HCT116 (cell line): ENCODE data around the gene PACS2. TPM values are rescaled to one million over a fixed set of nuclear protein-coding genes. Genes with fewer than 3 reads are reported as not detected.

Experiments
- ATAC-seq: fragments of 200-7000 bp; cut with Tn5 transposase; 2 replicates; pipeline ENCODE4 v1.9.1; 2020; ENCODE audit warnings: mild to moderate bottlenecking, moderate library complexity
- BruUV-seq: library from RNA; stranded (reverse); fragments of 400-500 nt; replicated peaks from 2 replicates; lab custom pipeline; 2021; lab: Mats Ljungman, UMichigan
- CTCF ChIA-PET: fragments of 300-600 bp; sonication (Branson Sonifier 250); formaldehyde crosslinking; loops from one replicate; lab custom pipeline; 2021; ENCODE audit warnings: antibody characterized with exemption; lab: Charles Lee
- POLR2A ChIA-PET: fragments of 300-600, 350-600 bp; sonication (Branson Sonifier 250); formaldehyde crosslinking; loops from one replicate; lab custom pipeline; 2021; ENCODE audit warnings: antibody characterized with exemption; lab: Charles Lee
- RAD21 ChIA-PET, 2 experiments: fragments of 300-600 bp; sonication (Branson Sonifier 250); formaldehyde crosslinking; loops; one replicate each; lab custom pipeline; 2023; ENCODE audit warnings: low total read pairs in 2 of 2; ENCODE audit not compliant: uncharacterized antibody in 2 of 2, unreplicated experiment in 2 of 2, low non-redundant PET in 1 of 2; lab: Charles Lee
- DNase-seq: peaks from one replicate; pipeline ENCODE4 v3.0.0-alpha.2; 2010; ENCODE audit warnings: low read depth, low spot score
- H2AFZ ChIP-seq: fragments of 200-600 bp; shearing (Covaris generic), sonication (generic); 2 replicates; pipeline ENCODE4 v1.6.1; 2017; ENCODE audit warnings: low read depth, mixed run types, mixed read lengths, antibody characterized with exemption, low read length; ENCODE audit not compliant: poor library complexity, severe bottlenecking
- H3K27ac ChIP-seq: 2 replicates; pipeline ENCODE4 v1.5.1; 2012; ENCODE audit warnings: low read depth, low read length
- H3K27me3 ChIP-seq: fragments of 200-600 bp; sonication (generic); 2 replicates; pipeline ENCODE4 v1.6.1; 2016; ENCODE audit warnings: mixed run types, low read length, mixed read lengths; ENCODE audit not compliant: insufficient read depth
- H3K36me3 ChIP-seq, 2 experiments: fragments of 200-500 bp in 1 of 2; fragments of 200-600 bp in 1 of 2; sonication (Bioruptor generic) in 1 of 2; sonication (generic) in 1 of 2; 2 replicates each; pipeline versions ENCODE4 v1.5.1 to v1.6.1; 2014 to 2016; ENCODE audit warnings: low read length in 2 of 2, inconsistent platforms in 1 of 2, mixed read lengths in 1 of 2, mixed run types in 1 of 2; ENCODE audit not compliant: insufficient read depth in 2 of 2, control insufficient read depth in 1 of 2
- H3K4me1 ChIP-seq, 2 experiments: fragments of 200-600 bp in 1 of 2; sonication (generic) in 1 of 2; 2 replicates each; pipeline versions ENCODE4 v1.5.1 to v1.6.1; 2012 to 2017; ENCODE audit warnings: low read length in 2 of 2, inconsistent platforms in 1 of 2, mild to moderate bottlenecking in 1 of 2, mixed read lengths in 1 of 2, mixed run types in 1 of 2, moderate library complexity in 1 of 2; ENCODE audit not compliant: insufficient read depth in 2 of 2, control insufficient read depth in 1 of 2
- H3K4me2 ChIP-seq: fragments of 200-600 bp; sonication (generic); 2 replicates; pipeline ENCODE4 v1.6.1; 2017; ENCODE audit warnings: mixed run types, low read length, mixed read lengths
- H3K4me3 ChIP-seq, 2 experiments: fragments of 200-600 bp in 1 of 2; sonication (generic) in 1 of 2; replicated peaks in 1 of 2; 2 replicates each; pipeline ENCODE4 v1.5.1; 2011 to 2016; ENCODE audit warnings: low read length in 2 of 2, control low read depth in 1 of 2, low read depth in 1 of 2, mild to moderate bottlenecking in 1 of 2, mixed read lengths in 1 of 2, mixed run types in 1 of 2
- H3K79me2 ChIP-seq: fragments of 200-600 bp; sonication (generic); 2 replicates; pipeline ENCODE4 v1.6.1; 2017; ENCODE audit warnings: mild to moderate bottlenecking, mixed run types, low read length, moderate library complexity, mixed read lengths; ENCODE audit not compliant: insufficient read depth
- H3K9ac ChIP-seq: fragments of 200-600 bp; sonication (generic); 2 replicates; pipeline ENCODE4 v1.6.1; 2016; ENCODE audit warnings: low read length, mixed read lengths
- H3K9me2 ChIP-seq: fragments of 200-600 bp; sonication (generic), shearing (Covaris generic); 2 replicates; pipeline ENCODE4 v1.6.1; 2017; ENCODE audit warnings: mixed run types, mild to moderate bottlenecking, moderate library complexity; ENCODE audit not compliant: insufficient read depth
- H3K9me3 ChIP-seq, 2 experiments: fragments of 200-500 bp in 1 of 2; fragments of 200-600 bp in 1 of 2; sonication (Bioruptor generic) in 1 of 2; sonication (generic) in 1 of 2; 2 replicates each; pipeline ENCODE4 v1.6.1; 2014 to 2017; ENCODE audit warnings: low read length in 2 of 2, mixed read lengths in 2 of 2, inconsistent platforms in 1 of 2, low read depth in 1 of 2, mild to moderate bottlenecking in 1 of 2, mixed run types in 1 of 2, moderate library complexity in 1 of 2; ENCODE audit not compliant: control insufficient read depth in 1 of 2, insufficient read depth in 1 of 2
- H4K20me1 ChIP-seq: fragments of 200-600 bp; sonication (generic), shearing (Covaris generic); 2 replicates; pipeline ENCODE4 v1.6.1; 2017; ENCODE audit warnings: mixed run types, mild to moderate bottlenecking, moderate library complexity; ENCODE audit not compliant: insufficient read depth
- CBX3 ChIP-seq: IDR thresholded peaks from 2 replicates; pipeline ENCODE4 v1.6.1; 2012; ENCODE audit warnings: low read depth
- CEBPB ChIP-seq: IDR thresholded peaks from 2 replicates; pipeline ENCODE4 v1.6.1; 2012; ENCODE audit warnings: low read depth
- EGR1 ChIP-seq: IDR thresholded peaks from 2 replicates; pipeline ENCODE4 v1.6.1; 2012; ENCODE audit warnings: low read depth
- ELF1 ChIP-seq: IDR thresholded peaks from 2 replicates; pipeline ENCODE4 v1.6.1; 2012; ENCODE audit warnings: low read depth, borderline replicate concordance
- JUND ChIP-seq: IDR thresholded peaks from 2 replicates; pipeline ENCODE4 v1.6.1; 2012
- POLR2AphosphoS5 ChIP-seq: IDR thresholded peaks from 2 replicates; pipeline ENCODE4 v1.6.1; 2011; ENCODE audit warnings: mild to moderate bottlenecking, low read depth, low read length, moderate library complexity
- RAD21 ChIP-seq: IDR thresholded peaks from 2 replicates; pipeline ENCODE4 v1.6.1; 2012; ENCODE audit warnings: low read depth, mild to moderate bottlenecking
- SIN3A ChIP-seq: IDR thresholded peaks from 2 replicates; pipeline ENCODE4 v1.6.1; 2012; ENCODE audit warnings: low read depth
- SRF ChIP-seq: IDR thresholded peaks from 2 replicates; pipeline ENCODE4 v1.6.1; 2012; ENCODE audit warnings: low read depth
- YY1 ChIP-seq: IDR thresholded peaks from 2 replicates; pipeline ENCODE4 v1.6.1; 2011; ENCODE audit warnings: low read length, low read depth, moderate library complexity, mild to moderate bottlenecking; ENCODE audit not compliant: insufficient replicate concordance; ENCODE audit errors: extremely low read depth
- ZNF274 ChIP-seq: fragments of 200-500 bp; sonication (Bioruptor generic); IDR thresholded peaks from 2 replicates; pipeline ENCODE4 v1.6.1; 2014; ENCODE audit warnings: mild to moderate bottlenecking, low read depth, low read length, inconsistent platforms
- intact Hi-C: fragments of 100-400 bp; cut with micrococcal nuclease; formaldehyde crosslinking; loops from 2 replicates; pipeline ENCODE4 v1.10.0; 2022
- total RNA-seq: library from RNA; stranded (reverse); gene quantifications from one replicate; pipeline ENCODE4 v1.2.1, GENCODE V29; 2021; ENCODE audit not compliant: unreplicated experiment
- TF ChIP-seq, protein P1 (sequence below): IDR thresholded peaks from 2 replicates; pipeline ENCODE4 v1.6.1; 2011; ENCODE audit warnings: mild to moderate bottlenecking, low read length, moderate library complexity; ENCODE audit not compliant: insufficient replicate concordance; ENCODE audit errors: extremely low read depth
- TF ChIP-seq, protein P2 (sequence below): IDR thresholded peaks from 2 replicates; pipeline ENCODE4 v1.6.1; 2012
- TF ChIP-seq, protein P3 (sequence below), 3 experiments: fragments of 200-600 bp in 1 of 3; sonication (generic) in 1 of 3; IDR thresholded peaks in 2 of 3; conservative IDR thresholded peaks in 1 of 3; 2 replicates each; pipeline ENCODE4 v1.5.1; 2012 to 2017; ENCODE audit warnings: low read depth in 2 of 3, low read length in 2 of 3, antibody characterized with exemption in 1 of 3, borderline replicate concordance in 1 of 3, control low read depth in 1 of 3, mild to moderate bottlenecking in 1 of 3, mixed read lengths in 1 of 3, mixed run types in 1 of 3, moderate library complexity in 1 of 3; ENCODE audit not compliant: insufficient read depth in 1 of 3

The PACS2 gene
- total RNA-seq, 1 experiment from 2014 or later = 75.5 TPM

DNA sequence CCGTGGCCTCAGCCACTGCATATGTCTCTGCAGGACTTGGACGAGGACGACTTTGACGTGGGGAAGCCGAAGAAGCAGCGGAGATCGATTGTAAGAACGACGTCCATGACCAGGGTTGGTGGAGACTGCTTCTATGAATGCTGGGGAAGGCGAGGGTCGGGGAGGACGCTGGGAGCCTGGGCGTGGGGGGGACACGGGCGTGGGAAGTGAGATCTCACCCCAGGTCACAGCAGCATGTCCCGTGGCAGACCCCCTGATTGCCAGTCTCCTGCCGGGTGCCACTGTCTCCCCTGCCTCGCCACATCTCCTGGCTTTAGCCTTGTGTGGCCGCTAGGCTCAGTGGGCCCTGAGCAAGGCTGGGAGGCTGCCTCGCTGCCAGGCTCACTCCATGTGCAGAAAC is 53.9 kb downstream of the PACS2 start (continued):
- TF ChIP-seq POLR2AphosphoS5 = no peak
- TF ChIP-seq, protein P1, sequence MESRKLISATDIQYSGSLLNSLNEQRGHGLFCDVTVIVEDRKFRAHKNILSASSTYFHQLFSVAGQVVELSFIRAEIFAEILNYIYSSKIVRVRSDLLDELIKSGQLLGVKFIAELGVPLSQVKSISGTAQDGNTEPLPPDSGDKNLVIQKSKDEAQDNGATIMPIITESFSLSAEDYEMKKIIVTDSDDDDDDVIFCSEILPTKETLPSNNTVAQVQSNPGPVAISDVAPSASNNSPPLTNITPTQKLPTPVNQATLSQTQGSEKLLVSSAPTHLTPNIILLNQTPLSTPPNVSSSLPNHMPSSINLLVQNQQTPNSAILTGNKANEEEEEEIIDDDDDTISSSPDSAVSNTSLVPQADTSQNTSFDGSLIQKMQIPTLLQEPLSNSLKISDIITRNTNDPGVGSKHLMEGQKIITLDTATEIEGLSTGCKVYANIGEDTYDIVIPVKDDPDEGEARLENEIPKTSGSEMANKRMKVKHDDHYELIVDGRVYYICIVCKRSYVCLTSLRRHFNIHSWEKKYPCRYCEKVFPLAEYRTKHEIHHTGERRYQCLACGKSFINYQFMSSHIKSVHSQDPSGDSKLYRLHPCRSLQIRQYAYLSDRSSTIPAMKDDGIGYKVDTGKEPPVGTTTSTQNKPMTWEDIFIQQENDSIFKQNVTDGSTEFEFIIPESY = no peak
- no peak for TF ChIP-seq CBX3

DNA sequence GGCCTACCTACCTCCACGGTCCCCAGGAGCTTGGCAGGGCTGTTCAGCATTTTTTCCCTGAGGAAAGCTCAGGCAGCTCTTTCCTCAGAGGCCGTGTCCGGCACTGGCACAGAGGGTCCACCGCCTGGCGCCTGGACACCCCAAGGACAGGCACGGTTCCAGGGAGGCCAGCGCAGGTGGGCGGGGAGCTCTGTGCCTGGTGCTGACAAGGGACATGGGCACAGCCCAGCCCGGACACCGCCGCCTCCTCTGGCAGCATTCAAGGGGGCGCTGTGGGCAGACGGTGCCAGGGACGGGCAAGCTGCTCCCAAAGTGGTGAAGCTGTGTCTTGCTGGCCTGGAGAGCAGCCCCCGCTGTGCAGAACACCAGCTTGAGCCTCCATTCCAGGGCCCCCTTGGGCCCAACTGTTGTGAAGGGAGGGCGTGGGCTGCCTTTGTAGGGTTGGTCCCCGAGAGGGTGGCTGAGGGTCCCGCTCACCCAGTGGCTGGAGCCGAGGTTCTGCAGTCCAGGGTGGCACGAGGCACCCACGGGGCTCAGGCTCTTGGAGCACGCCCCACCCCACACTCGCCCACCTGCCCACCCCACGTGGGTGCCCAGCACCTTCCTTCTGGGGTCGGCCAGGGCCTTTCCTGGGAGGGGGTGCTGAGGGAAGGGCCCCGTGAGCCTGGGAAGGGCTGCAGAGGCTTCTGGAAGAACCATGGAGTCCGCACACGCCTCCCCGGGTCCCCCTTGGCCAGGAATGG is 54.5 kb downstream of the PACS2 start:
- H3K9ac ChIP-seq = no peak overlapping the region
- no peaks in the 10 kb centered on the region for H4K20me1 ChIP-seq
- H3K27ac ChIP-seq = no peak overlapping the region
- no peak overlapping the region for H3K4me2 ChIP-seq
- no peaks in the 10 kb centered on the region for H3K36me3 ChIP-seq
- H3K27me3 ChIP-seq = no peaks in the 10 kb centered on the region
- peaks cover 5 to 7% of the 10 kb centered on the region in 2 experiments for H3K4me1 ChIP-seq
- ChIA-PET POLR2A (no interaction called here), CTCF (interaction anchor here (1.0 to 2.8 kb wide), 3 partner anchors 112 to 163 kb away, joined by 5 to 19 read pairs (median 19); no protein-coding TSS in a partner anchor), RAD21 (no interaction called here)
- H3K9me2 ChIP-seq = no peaks in the 10 kb centered on the region
- TF ChIP-seq YY1 (no peak), ELF1 (no peak), JUND (no peak), EGR1 (no peak), ZNF274 (no peak), SRF (no peak), SIN3A (no peak), CEBPB (no peak), RAD21 (no peak)
- TF ChIP-seq, protein P1 = no peak
- TF ChIP-seq, protein P2, sequence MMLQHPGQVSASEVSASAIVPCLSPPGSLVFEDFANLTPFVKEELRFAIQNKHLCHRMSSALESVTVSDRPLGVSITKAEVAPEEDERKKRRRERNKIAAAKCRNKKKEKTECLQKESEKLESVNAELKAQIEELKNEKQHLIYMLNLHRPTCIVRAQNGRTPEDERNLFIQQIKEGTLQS = no peak
- TF ChIP-seq, protein P3, sequence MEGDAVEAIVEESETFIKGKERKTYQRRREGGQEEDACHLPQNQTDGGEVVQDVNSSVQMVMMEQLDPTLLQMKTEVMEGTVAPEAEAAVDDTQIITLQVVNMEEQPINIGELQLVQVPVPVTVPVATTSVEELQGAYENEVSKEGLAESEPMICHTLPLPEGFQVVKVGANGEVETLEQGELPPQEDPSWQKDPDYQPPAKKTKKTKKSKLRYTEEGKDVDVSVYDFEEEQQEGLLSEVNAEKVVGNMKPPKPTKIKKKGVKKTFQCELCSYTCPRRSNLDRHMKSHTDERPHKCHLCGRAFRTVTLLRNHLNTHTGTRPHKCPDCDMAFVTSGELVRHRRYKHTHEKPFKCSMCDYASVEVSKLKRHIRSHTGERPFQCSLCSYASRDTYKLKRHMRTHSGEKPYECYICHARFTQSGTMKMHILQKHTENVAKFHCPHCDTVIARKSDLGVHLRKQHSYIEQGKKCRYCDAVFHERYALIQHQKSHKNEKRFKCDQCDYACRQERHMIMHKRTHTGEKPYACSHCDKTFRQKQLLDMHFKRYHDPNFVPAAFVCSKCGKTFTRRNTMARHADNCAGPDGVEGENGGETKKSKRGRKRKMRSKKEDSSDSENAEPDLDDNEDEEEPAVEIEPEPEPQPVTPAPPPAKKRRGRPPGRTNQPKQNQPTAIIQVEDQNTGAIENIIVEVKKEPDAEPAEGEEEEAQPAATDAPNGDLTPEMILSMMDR (IDR thresholded peaks at IDR 0.05 in 2 of 3, conservative IDR thresholded peaks at IDR 0.05 in 1 of 3; ENCODE audit: borderline replicate concordance in 1 of 3, insufficient read depth in 1 of 3, low read depth in 2 of 3, low read length in 2 of 3) = no peak
- no TSS peak for BruUV-seq
- no peak overlapping the region for H3K4me3 ChIP-seq
- ATAC-seq (no peak), DNase-seq (no peak)
- no peak overlapping the region for H2AFZ ChIP-seq
- H3K9me3 ChIP-seq = no peaks in the 10 kb centered on the region
- no peaks in the 10 kb centered on the region for H3K79me2 ChIP-seq
- intact Hi-C loops = no loop called here
